H1 (cell line): ENCODE results near the gene TMEM181. TPM values are rescaled to one million over a fixed set of nuclear protein-coding genes. Genes with fewer than 3 reads are reported as not detected.

Experiments
- CTCF ChIA-PET: fragments of 300-600 bp; sonication (Branson Sonifier 250); formaldehyde crosslinking; loops from one replicate; lab custom pipeline; 2021; ENCODE audit not compliant: partially characterized antibody; lab: Charles Lee
- POLR2A ChIA-PET: fragments of 300-600 bp; sonication (Branson Sonifier 250); formaldehyde crosslinking; loops from one replicate; lab custom pipeline; 2021; ENCODE audit warnings: inconsistent platforms; ENCODE audit not compliant: partially characterized antibody; lab: Charles Lee
- DNase-seq, 2 experiments: peaks; one replicate each; pipeline versions ENCODE4 v3.0.0 to v3.0.0-alpha.2; 2010 to 2022; ENCODE audit warnings: low spot score in 2 of 2, low read depth in 1 of 2, mixed read lengths in 1 of 2
- FAIRE-seq: peaks from 2 replicates; lab custom pipeline; 2011; peaks lifted over from hg19 to GRCh38; lab: Jason Lieb, UNC
- H2AFZ ChIP-seq: 2 replicates; pipeline ENCODE4 v1.8.1; 2012; ENCODE audit warnings: low read length, inconsistent platforms
- H2AK5ac ChIP-seq: 2 replicates; pipeline ENCODE4 v1.6.1; 2013; ENCODE audit warnings: low read depth, low read length
- H2BK120ac ChIP-seq: replicated peaks from 2 replicates; pipeline ENCODE3; 2013; ENCODE audit warnings: low read depth, low read length, inconsistent platforms
- H2BK12ac ChIP-seq: 2 replicates; pipeline ENCODE4 v1.6.1; 2013; ENCODE audit warnings: low read depth, low read length
- H2BK15ac ChIP-seq: 2 replicates; pipeline ENCODE4 v1.6.1; 2013; ENCODE audit warnings: low read length
- H2BK20ac ChIP-seq: 2 replicates; pipeline ENCODE4 v1.6.1; 2013; ENCODE audit warnings: low read length
- H2BK5ac ChIP-seq: 2 replicates; pipeline ENCODE4 v1.6.1; 2013; ENCODE audit warnings: low read depth, low read length
- H3K14ac ChIP-seq: 2 replicates; pipeline ENCODE4 v1.6.1; 2013; ENCODE audit warnings: inconsistent platforms; ENCODE audit not compliant: insufficient read length
- H3K18ac ChIP-seq: 2 replicates; pipeline ENCODE4 v1.6.1; 2013; ENCODE audit warnings: low read length; ENCODE audit errors: extremely low read depth
- H3K23ac ChIP-seq: 2 replicates; pipeline ENCODE4 v1.6.1; 2013; ENCODE audit warnings: inconsistent platforms; ENCODE audit not compliant: insufficient read length
- H3K23me2 ChIP-seq: 2 replicates; pipeline ENCODE4 v1.6.1; 2013; ENCODE audit warnings: low read depth, low read length
- H3K27ac ChIP-seq: 2 replicates; pipeline ENCODE4 v1.6.1; 2011; ENCODE audit warnings: low read depth, low read length, inconsistent platforms
- H3K27me3 ChIP-seq, 4 experiments: replicated peaks in 1 of 4; 1 replicate in 1 of 4; 2 replicates in 3 of 4; pipeline versions ENCODE4 v1.6.1 to v1.8.1; 2011 to 2013; ENCODE audit warnings: low read length in 3 of 4, mild to moderate bottlenecking in 3 of 4, inconsistent platforms in 2 of 4, mixed read lengths in 2 of 4, moderate library complexity in 1 of 4; ENCODE audit not compliant: control insufficient read depth in 3 of 4, insufficient read depth in 3 of 4; ENCODE audit errors: extremely low read depth in 1 of 4
- H3K36me3 ChIP-seq, 4 experiments: 2 replicates each; pipeline versions ENCODE4 v1.6.1 to v1.8.1; 2011 to 2013; ENCODE audit warnings: mild to moderate bottlenecking in 4 of 4, low read length in 3 of 4, moderate library complexity in 2 of 4, control low read depth in 1 of 4, inconsistent platforms in 1 of 4; ENCODE audit not compliant: insufficient read depth in 4 of 4, control insufficient read depth in 2 of 4
- H3K4ac ChIP-seq: replicated peaks from 2 replicates; pipeline ENCODE3; 2013; ENCODE audit warnings: low read length, low read depth, mixed read lengths, inconsistent platforms; ENCODE audit not compliant: insufficient read length
- H3K4me1 ChIP-seq, 4 experiments: replicated peaks in 1 of 4; 1 replicate in 1 of 4; 2 replicates in 3 of 4; pipeline versions ENCODE4 v1.6.1 to v1.8.1; 2011 to 2013; ENCODE audit warnings: low read length in 3 of 4, inconsistent platforms in 2 of 4, mixed read lengths in 1 of 4; ENCODE audit not compliant: insufficient read depth in 4 of 4, control insufficient read depth in 3 of 4
- H3K4me2 ChIP-seq, 2 experiments: 2 replicates each; pipeline versions ENCODE4 v1.6.1 to v1.8.1; 2011 to 2013; ENCODE audit warnings: low read depth in 2 of 2, low read length in 2 of 2, control low read depth in 1 of 2, inconsistent platforms in 1 of 2, mild to moderate bottlenecking in 1 of 2; ENCODE audit not compliant: insufficient read depth in 1 of 2
- H3K4me3 ChIP-seq, 4 experiments: fragments of 200-600, 300-600 bp in 1 of 4; sonication (generic), shearing (Covaris generic), sonication (Bioruptor Twin) in 1 of 4; 2 replicates each; pipeline versions ENCODE4 v1.5.1 to v1.8.1; 2011 to 2016; ENCODE audit warnings: low read length in 4 of 4, low read depth in 3 of 4, control low read depth in 2 of 4, inconsistent platforms in 2 of 4, mild to moderate bottlenecking in 2 of 4, mixed read lengths in 1 of 4, moderate library complexity in 1 of 4; ENCODE audit not compliant: insufficient read depth in 2 of 4; ENCODE audit errors: extremely low read depth in 1 of 4
- H3K56ac ChIP-seq: replicated peaks from 2 replicates; pipeline ENCODE3; 2013; ENCODE audit warnings: low read depth, mild to moderate bottlenecking, mixed read lengths, low read length, inconsistent platforms; ENCODE audit not compliant: insufficient read length
- H3K79me1 ChIP-seq: 2 replicates; pipeline ENCODE4 v1.6.1; 2013; ENCODE audit warnings: low read depth, low read length, control low read depth
- H3K79me2 ChIP-seq, 2 experiments: 2 replicates each; pipeline versions ENCODE4 v1.6.1 to v1.8.1; 2012 to 2013; ENCODE audit warnings: low read length in 2 of 2, mild to moderate bottlenecking in 2 of 2, inconsistent platforms in 1 of 2; ENCODE audit not compliant: insufficient read depth in 2 of 2, control insufficient read depth in 1 of 2
- H3K9ac ChIP-seq, 4 experiments: replicated peaks in 1 of 4; 1 replicate in 1 of 4; 2 replicates in 3 of 4; pipeline versions ENCODE4 v1.6.1 to v1.8.1; 2011 to 2013; ENCODE audit warnings: low read depth in 3 of 4, low read length in 3 of 4, control low read depth in 2 of 4, mild to moderate bottlenecking in 2 of 4, moderate library complexity in 2 of 4, inconsistent platforms in 1 of 4; ENCODE audit errors: extremely low read depth in 1 of 4
- H3K9me3 ChIP-seq, 2 experiments: 2 replicates each; pipeline versions ENCODE4 v1.6.1 to v1.8.1; 2012 to 2013; ENCODE audit warnings: mild to moderate bottlenecking in 2 of 2, moderate library complexity in 2 of 2, control low read depth in 1 of 2, inconsistent platforms in 1 of 2, low read depth in 1 of 2, low read length in 1 of 2, mixed read lengths in 1 of 2; ENCODE audit not compliant: insufficient read depth in 2 of 2
- H4K20me1 ChIP-seq, 2 experiments: replicated peaks in 1 of 2; 2 replicates each; pipeline versions ENCODE3 to v1.8.1; 2011 to 2013; ENCODE audit warnings: inconsistent platforms in 2 of 2, low read length in 2 of 2, mild to moderate bottlenecking in 1 of 2; ENCODE audit not compliant: insufficient read depth in 2 of 2, control insufficient read depth in 1 of 2
- H4K5ac ChIP-seq: 2 replicates; pipeline ENCODE4 v1.6.1; 2013; ENCODE audit warnings: low read length, low read depth, mixed read lengths, inconsistent platforms; ENCODE audit not compliant: insufficient read length
- H4K8ac ChIP-seq: 2 replicates; pipeline ENCODE4 v1.8.0; 2013; ENCODE audit warnings: mild to moderate bottlenecking, moderate library complexity, low read length, inconsistent platforms; ENCODE audit not compliant: insufficient read depth; ENCODE audit errors: extremely low read depth
- H4K91ac ChIP-seq: replicated peaks from 2 replicates; pipeline ENCODE3; 2013; ENCODE audit warnings: low read length, mixed read lengths, inconsistent platforms; ENCODE audit not compliant: insufficient read length
- CHD2 ChIP-seq: IDR thresholded peaks from 2 replicates; pipeline ENCODE4 v1.6.1; 2012; ENCODE audit warnings: low read length, improper control_type of control experiment
- JUND ChIP-seq: IDR thresholded peaks from 2 replicates; pipeline ENCODE4 v1.6.1; 2011; ENCODE audit warnings: mild to moderate bottlenecking, improper control_type of control experiment, low read length
- RFX5 ChIP-seq: IDR thresholded peaks from 2 replicates; pipeline ENCODE4 v1.6.1; 2011; ENCODE audit warnings: low read depth, low read length, improper control_type of control experiment, borderline replicate concordance
- WGBS, 2 experiments: shearing (Covaris generic) in 1 of 2; methylation state at CpG; one replicate each; pipeline versions ENCODE4 v1.1.6 to v1.1.7; 2013 to 2015; ENCODE audit warnings: low lambda C conversion rate in 2 of 2, mixed read lengths in 2 of 2, inconsistent platforms in 1 of 2, low coverage in 1 of 2, missing lambda C conversion rate in 1 of 2; ENCODE audit not compliant: insufficient replicate concordance in 2 of 2, insufficient coverage in 1 of 2, insufficient read length in 1 of 2; ENCODE audit errors: extremely low coverage in 1 of 2, missing lambda C conversion rate in 1 of 2; 5-methylcytosine and 5-hydroxymethylcytosine counted together
- polyA plus RNA-seq, 7 experiments: library from polyadenylated mRNA; depleted of rRNA in 3 of 7; stranded (reverse) in 5 of 7; unstranded in 2 of 7; fragments of >200 nt in 5 of 7; fragments of 200-250 nt in 2 of 7; gene quantifications; 1 replicate in 5 of 7; 2 replicates in 1 of 7; 4 replicates in 1 of 7; pipeline versions ENCODE4 v1.2.1 to v1.2.3, GENCODE V29; 2011 to 2013; ENCODE audit warnings: missing spikeins in 2 of 7, mixed read lengths in 2 of 7
- total RNA-seq: library from RNA; stranded (reverse); fragmentation: NEBNext Ultra II Directional; extraction: Animal tissue kit (Norgen Biotek cat#: 25700); gene quantifications from 2 replicates; pipeline ENCODE4 v1.2.1, GENCODE V29; 2021

Gene TMEM181
- total and polyA plus RNA-seq, 2 of the 8 experiments (the other 6 are each of a cell fraction or from before 2014, with no cell fraction given) = 8.6 to 19.0 TPM

DNA sequence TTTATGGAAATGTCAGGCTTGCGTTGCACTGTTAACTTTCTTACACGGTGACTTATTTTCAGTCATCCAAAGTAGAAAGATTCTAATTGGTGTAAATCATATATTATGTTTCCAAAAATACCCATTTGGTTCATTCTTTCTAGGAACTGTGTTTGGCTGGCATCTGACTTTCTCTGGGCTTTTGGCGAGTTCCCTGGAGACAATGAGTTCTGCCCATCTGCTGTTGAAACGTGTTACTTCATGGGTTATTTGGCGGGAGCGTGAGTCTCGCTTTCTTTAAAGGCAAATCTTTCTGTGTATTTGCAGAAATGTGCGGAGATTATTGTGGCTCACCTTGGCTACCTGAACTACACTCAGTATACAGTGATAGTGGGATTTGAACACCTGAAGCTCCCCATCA is 29.5 kb downstream of the TMEM181 start:
- no peak overlapping the region for H3K27ac ChIP-seq
- no peak for FAIRE-seq
- no peak overlapping the region for H3K4ac ChIP-seq
- no peak overlapping the region for H2BK12ac ChIP-seq
- DNase-seq = no peak
- H3K9ac ChIP-seq = no peak overlapping the region
- no peak overlapping the region for H3K14ac ChIP-seq
- H3K36me3 ChIP-seq = peaks cover 31 to 68% (median 58%) of the 10 kb centered on the region in 4 experiments
- H4K5ac ChIP-seq = no peak overlapping the region
- H3K4me1 ChIP-seq = no peaks in the 10 kb centered on the region
- H2BK120ac ChIP-seq = no peak overlapping the region
- no peaks in the 10 kb centered on the region; the same call in 1 of the 2 replicates for H3K79me1 ChIP-seq
- no peaks in the 10 kb centered on the region for H3K79me2 ChIP-seq
- H3K4me3 ChIP-seq = no peak overlapping the region
- 89% methylated on average over 8 of the region's 8 CpGs; no CpG with 5 or more reads in 1 of the 2 experiments for WGBS, 2 experiments
- H2AFZ ChIP-seq = no peak overlapping the region
- ChIA-PET POLR2A (no interaction called here), CTCF (interaction anchor here (1.0 to 1.6 kb wide), 3 partner anchors 40 to 102 kb away, joined by 3 to 4 read pairs (median 3); no protein-coding TSS in a partner anchor)
- H4K20me1 ChIP-seq = peaks cover 2 to 4% of the 10 kb centered on the region in 2 experiments
- no peaks in the 10 kb centered on the region for H3K23me2 ChIP-seq
- no peaks in the 10 kb centered on the region for H3K9me3 ChIP-seq
- H4K8ac ChIP-seq = no peak overlapping the region
- no peak overlapping the region for H3K56ac ChIP-seq
- H3K27me3 ChIP-seq = no peaks in the 10 kb centered on the region
- no peak overlapping the region for H2BK20ac ChIP-seq
- no peak overlapping the region for H3K4me2 ChIP-seq
- no peak overlapping the region for H3K18ac ChIP-seq
- H4K91ac ChIP-seq = no peak overlapping the region
- H2BK15ac ChIP-seq = no peak overlapping the region
- no peak overlapping the region for H2AK5ac ChIP-seq
- no peak overlapping the region for H2BK5ac ChIP-seq
- TF ChIP-seq RFX5 (no peak), JUND (no peak), CHD2 (no peak)
- TF ChIP-seq, all 59 proteins: peak for 0
- no peak overlapping the region for H3K23ac ChIP-seq
